A673 (cell line): ENCODE results near the gene PHF12. TPM values are rescaled to one million over a fixed set of nuclear protein-coding genes. Genes with fewer than 3 reads are reported as not detected.

Experiments used
- BruUV-seq: library from RNA; stranded (reverse); fragments of 400-500 nt; replicated peaks from 2 replicates; lab custom pipeline; 2021; lab: Mats Ljungman, UMichigan
- CTCF ChIA-PET: fragments of 300-600 bp; sonication (Branson Sonifier 250); formaldehyde crosslinking; loops from one replicate; lab custom pipeline; 2022; ENCODE audit warnings: antibody characterized with exemption; lab: Charles Lee
- POLR2A ChIA-PET: fragments of 300-600 bp; sonication (Branson Sonifier 250); formaldehyde crosslinking; loops from one replicate; lab custom pipeline; 2022; ENCODE audit warnings: antibody characterized with exemption; ENCODE audit not compliant: low non-redundant PET; lab: Charles Lee
- DNase-seq: peaks from one replicate; pipeline ENCODE4 v3.0.0-alpha.2; 2015; ENCODE audit warnings: low spot score
- H3K27ac ChIP-seq: fragments of 200-600 bp; sonication (generic); 2 replicates; pipeline ENCODE4 v1.5.1; 2016; ENCODE audit warnings: mixed run types, low read depth, mild to moderate bottlenecking, mixed read lengths, antibody characterized with exemption, low read length; ENCODE audit not compliant: poor library complexity, severe bottlenecking
- H3K27me3 ChIP-seq: fragments of 200-600 bp; sonication (generic); replicated peaks from 2 replicates; pipeline ENCODE4 v1.6.1; 2017; ENCODE audit warnings: mixed run types, low read depth, mild to moderate bottlenecking, mixed read lengths, antibody characterized with exemption, low read length; ENCODE audit not compliant: insufficient read depth, poor library complexity
- H3K36me3 ChIP-seq: fragments of 200-600 bp; sonication (generic); 2 replicates; pipeline ENCODE4 v1.6.1; 2016; ENCODE audit warnings: mixed run types, mild to moderate bottlenecking, mixed read lengths, antibody characterized with exemption, low read length; ENCODE audit not compliant: insufficient read depth, poor library complexity, severe bottlenecking
- H3K4me1 ChIP-seq: fragments of 200-600 bp; sonication (generic); 2 replicates; pipeline ENCODE4 v1.6.1; 2017; ENCODE audit warnings: mixed run types, mild to moderate bottlenecking, mixed read lengths, antibody characterized with exemption, low read length; ENCODE audit not compliant: insufficient read depth, poor library complexity, severe bottlenecking
- H3K4me3 ChIP-seq: fragments of 200-600 bp; sonication (generic); 2 replicates; pipeline ENCODE4 v1.5.1; 2016; ENCODE audit warnings: low read depth, mixed run types, mild to moderate bottlenecking, mixed read lengths, low read length; ENCODE audit not compliant: poor library complexity, severe bottlenecking
- H3K9me3 ChIP-seq: fragments of 200-600 bp; sonication (generic); 2 replicates; pipeline ENCODE4 v1.6.1; 2016; ENCODE audit warnings: mixed run types, low read depth, mild to moderate bottlenecking, mixed read lengths, antibody characterized with exemption, low read length; ENCODE audit not compliant: poor library complexity, severe bottlenecking
- EZH2 ChIP-seq: fragments of 200-600 bp; sonication (generic); IDR thresholded peaks from 2 replicates; pipeline ENCODE4 v1.6.1; 2017; ENCODE audit warnings: borderline replicate concordance, low read depth, mild to moderate bottlenecking, mixed read lengths, antibody characterized with exemption, low read length; ENCODE audit not compliant: poor library complexity, severe bottlenecking
- intact Hi-C: fragments of 100-400 bp; cut with micrococcal nuclease; formaldehyde crosslinking; loops from one replicate; pipeline ENCODE4 v1.10.0; 2022; ENCODE audit not compliant: unreplicated experiment
- total RNA-seq: library from RNA; stranded (reverse); gene quantifications from 2 replicates; pipeline ENCODE4 v1.2.3, GENCODE V29; 2021
- TF ChIP-seq, protein P1 (sequence below): fragments of 300-800, 200-600 bp; sonication (generic); conservative IDR thresholded peaks from 2 replicates; pipeline ENCODE4 v1.5.1; 2017; ENCODE audit warnings: low read depth, mild to moderate bottlenecking, antibody characterized with exemption, low read length, moderate library complexity, mixed read lengths

PHF12 gene
- total RNA-seq, 1 experiment from 2014 or later, result 63.3 TPM

DNA sequence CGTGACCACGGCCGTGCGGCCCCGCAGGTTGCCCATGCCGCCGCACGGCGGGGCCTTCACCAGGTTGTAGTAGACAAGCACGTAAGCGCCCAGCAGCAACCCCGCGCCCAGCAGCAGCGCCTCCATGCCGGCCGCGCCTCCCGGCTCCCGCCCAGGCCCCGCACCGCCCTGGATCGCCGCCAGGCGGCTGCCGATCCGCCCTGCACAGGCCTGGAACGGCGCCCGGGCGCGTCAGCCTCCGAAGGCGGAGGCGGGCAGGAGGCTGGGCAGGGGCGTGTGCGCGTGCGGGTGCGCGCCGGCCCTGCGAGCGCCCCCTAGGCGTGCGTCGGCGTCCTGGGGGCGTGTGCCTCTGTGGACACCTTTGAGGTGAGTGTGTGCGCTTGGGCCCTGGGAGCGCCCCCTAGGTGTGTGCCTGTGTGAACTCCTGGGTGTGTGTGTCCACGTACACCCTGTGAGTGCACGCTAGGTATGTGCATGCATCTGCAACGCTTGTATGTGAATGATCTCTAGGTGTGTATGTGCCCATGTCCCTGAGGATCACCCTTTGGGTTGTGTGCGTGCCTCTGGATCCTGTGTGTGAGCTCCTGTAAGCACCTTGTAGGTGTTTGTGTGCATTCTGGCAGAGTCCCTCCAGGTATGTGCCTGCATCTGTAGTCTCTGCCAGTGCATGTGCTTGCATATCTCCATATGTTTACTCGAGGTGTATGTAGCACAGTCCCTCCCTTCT lies 48.3 kb downstream of the PHF12 start, which contains the start of gene DHRS13:
Gene DHRS13, minus strand, starts transcription at position 261 of the 727 bp plus-strand sequence. Its CDS starts 135 bp downstream, at position 126.
- Histone ChIP-seq H3K4me1 (peaks cover 37% of the 10 kb centered on the region), H3K4me3 (peak within 1 kb of the TSS; percentile 90), H3K9me3 (no peaks in the 10 kb centered on the region), H3K36me3 (peaks cover 34% of the 10 kb centered on the region), H3K27me3 (no peaks in the 10 kb centered on the region), H3K27ac (peak within 1 kb of the TSS; percentile 90)
- peak; percentile 96 for DNase-seq
- ChIA-PET POLR2A (no interaction called here), CTCF (interaction anchor here (0.9 to 1.7 kb wide), 5 partner anchors 9 to 140 kb away, joined by 3 to 8 read pairs (median 4); no protein-coding TSS in a partner anchor)
- TF ChIP-seq, protein P1, sequence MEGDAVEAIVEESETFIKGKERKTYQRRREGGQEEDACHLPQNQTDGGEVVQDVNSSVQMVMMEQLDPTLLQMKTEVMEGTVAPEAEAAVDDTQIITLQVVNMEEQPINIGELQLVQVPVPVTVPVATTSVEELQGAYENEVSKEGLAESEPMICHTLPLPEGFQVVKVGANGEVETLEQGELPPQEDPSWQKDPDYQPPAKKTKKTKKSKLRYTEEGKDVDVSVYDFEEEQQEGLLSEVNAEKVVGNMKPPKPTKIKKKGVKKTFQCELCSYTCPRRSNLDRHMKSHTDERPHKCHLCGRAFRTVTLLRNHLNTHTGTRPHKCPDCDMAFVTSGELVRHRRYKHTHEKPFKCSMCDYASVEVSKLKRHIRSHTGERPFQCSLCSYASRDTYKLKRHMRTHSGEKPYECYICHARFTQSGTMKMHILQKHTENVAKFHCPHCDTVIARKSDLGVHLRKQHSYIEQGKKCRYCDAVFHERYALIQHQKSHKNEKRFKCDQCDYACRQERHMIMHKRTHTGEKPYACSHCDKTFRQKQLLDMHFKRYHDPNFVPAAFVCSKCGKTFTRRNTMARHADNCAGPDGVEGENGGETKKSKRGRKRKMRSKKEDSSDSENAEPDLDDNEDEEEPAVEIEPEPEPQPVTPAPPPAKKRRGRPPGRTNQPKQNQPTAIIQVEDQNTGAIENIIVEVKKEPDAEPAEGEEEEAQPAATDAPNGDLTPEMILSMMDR, result peak; percentile 93
- TF ChIP-seq EZH2, result no peak
- intact Hi-C loops, result loop anchor here (1.0 to 5.0 kb wide), 2 partner anchors 140 to 156 kb away; no protein-coding TSS in a partner anchor
- BruUV-seq, result no TSS peak

DNA sequence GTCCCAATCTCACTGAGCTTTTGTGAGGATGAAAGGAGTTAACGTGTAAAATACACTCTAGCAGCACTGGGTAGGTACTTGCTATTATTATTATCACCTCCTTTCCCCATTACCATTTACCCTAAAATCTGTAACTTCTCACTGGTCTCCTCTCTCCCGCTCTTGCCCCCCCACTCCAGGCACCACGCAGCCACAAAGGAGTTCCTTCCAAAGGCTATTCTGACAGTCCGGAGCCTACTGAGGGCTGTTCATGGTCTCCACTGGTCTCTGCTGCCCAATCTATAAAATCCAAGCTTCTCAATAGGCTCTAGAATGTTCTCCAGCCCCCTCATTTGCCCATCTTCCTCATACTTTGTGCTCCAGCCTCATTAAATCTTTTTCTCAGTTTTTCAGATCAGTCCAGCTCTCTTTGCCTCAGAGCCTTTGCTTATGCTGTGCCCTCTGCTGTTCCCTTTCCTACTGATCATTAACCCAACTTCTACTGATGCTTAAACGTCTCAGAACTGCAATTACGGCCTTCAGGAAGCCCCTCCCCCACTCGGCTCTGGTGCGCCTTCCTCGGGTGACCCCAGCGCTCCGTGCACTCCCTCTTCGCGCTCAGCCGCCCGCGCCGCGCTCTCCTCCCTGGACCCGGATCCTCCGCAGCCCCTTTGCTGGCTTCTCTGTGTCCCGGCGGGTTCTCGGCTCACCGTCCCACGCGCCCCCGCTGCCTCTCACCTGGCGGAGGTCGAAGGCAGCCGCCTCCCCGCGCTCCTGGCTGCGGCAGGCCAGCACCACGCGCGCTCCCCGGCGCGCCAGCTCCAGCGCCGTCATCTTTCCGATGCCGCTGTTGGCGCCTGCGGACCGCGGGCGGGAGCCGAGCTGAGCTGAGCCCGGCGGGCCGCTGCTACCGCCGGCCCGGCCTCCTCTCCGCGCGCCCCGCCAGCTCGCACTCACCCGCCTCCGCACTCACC lies 49.2 kb downstream of the PHF12 start:
- H3K27me3 ChIP-seq, result no peaks in the 10 kb centered on the region
- ChIA-PET CTCF (interaction anchor here (0.9 to 1.7 kb wide), 5 partner anchors 9 to 139 kb away, joined by 3 to 8 read pairs (median 4); no protein-coding TSS in a partner anchor), POLR2A (no interaction called here)
- peak overlapping the region; percentile 90 for H3K27ac ChIP-seq
- TF ChIP-seq EZH2, result no peak
- TF ChIP-seq, protein P1, result no peak
- H3K36me3 ChIP-seq, result peaks cover 26% of the 10 kb centered on the region
- H3K4me1 ChIP-seq, result peaks cover 41% of the 10 kb centered on the region
- peak overlapping the region; percentile 90 for H3K4me3 ChIP-seq
- DNase-seq, result peak; percentile 67
- no TSS peak for BruUV-seq
- intact Hi-C loops, result loop anchor here (5.0 kb wide), 1 partner anchor 155 kb away; no protein-coding TSS in a partner anchor
- H3K9me3 ChIP-seq, result no peaks in the 10 kb centered on the region
